Activated CD8-positive, alpha-beta memory T cell treated with anti-CD3 and anti-CD28 coated beads, Interleukin-2, amount 50 U/mL, for 1 hour (primary cell): ENCODE results near the gene S100Z.

Source experiments
- DNase-seq: peaks from one replicate; pipeline ENCODE4 v3.0.0-alpha.2; 2020; ENCODE audit errors: extremely low read depth

The S100Z gene

DNA sequence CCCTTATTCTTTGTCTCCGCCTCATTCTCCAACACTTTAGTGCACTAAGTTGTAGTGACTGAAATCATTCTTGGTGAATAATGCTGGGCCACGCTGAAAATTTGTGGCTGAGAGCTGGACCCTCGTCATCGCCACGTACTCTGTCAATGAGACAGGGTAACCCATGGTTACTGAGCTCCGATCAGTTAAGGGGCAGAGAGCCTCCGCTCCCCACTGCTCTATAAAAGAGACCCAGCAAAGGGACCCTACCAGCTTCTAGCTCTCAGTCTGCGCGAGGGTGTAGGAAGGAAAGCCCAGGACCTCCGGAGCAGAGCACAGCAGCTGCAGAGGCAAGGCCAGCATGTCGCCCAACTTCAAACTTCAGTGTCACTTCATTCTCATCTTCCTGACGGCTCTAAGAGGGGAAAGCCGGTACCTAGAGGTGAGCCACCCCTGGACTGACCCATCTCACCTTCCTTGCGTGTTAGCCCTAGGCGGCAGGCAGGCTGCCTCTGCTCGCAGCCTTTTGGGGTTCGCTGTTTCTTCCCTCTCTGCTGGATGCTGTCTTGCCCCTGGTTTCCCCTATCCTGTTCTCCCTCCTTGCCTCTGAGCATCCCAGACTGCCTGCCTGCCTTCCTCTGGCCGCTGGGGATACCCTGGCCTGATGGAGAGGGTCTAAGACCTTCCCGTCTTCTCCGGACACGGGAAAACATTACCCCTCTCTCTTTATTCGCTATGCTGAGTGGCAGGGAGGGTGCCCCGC lies 103.2 kb downstream of the S100Z start, which contains the start of gene CRHBP:
Gene CRHBP, plus strand, starts transcription at position 251 of the 742 bp plus-strand sequence. Its CDS starts 90 bp downstream, at position 341.
- no peak for DNase-seq

DNA sequence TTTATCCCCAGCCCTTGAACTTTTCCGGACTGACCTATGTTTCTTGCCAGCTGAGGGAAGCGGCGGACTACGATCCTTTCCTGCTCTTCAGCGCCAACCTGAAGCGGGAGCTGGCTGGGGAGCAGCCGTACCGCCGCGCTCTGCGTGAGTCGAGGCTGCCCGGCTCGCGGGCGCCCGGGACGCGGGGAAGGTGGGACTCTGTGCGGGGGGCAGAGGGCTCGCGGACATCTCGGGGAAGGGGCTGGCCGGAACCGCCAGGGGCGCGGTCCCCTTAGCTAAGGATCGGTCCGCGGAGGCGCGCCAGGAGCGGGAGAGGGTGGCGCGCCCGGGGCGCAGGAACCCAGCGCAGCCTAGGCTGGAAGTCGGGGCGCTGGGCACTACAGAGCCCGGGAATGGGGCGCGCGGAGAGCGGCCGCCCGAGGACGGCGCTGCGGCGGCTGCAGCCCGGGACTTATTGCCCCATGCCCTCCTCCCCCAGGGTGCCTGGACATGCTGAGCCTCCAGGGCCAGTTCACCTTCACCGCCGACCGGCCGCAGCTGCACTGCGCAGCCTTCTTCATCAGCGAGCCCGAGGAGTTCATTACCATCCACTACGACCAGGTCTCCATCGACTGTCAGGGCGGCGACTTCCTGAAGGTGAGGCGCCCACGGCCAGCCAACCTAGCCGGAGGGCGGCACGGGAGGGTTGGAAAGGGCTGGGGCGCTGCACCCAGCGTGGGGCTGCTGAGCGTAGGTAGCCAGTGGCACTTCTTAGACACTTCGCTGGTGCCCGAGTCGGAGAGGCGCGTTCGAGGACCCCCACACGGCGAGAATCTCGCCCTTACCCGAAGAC lies 104.0 kb downstream of the S100Z start:
- DNase-seq, result no peak

DNA sequence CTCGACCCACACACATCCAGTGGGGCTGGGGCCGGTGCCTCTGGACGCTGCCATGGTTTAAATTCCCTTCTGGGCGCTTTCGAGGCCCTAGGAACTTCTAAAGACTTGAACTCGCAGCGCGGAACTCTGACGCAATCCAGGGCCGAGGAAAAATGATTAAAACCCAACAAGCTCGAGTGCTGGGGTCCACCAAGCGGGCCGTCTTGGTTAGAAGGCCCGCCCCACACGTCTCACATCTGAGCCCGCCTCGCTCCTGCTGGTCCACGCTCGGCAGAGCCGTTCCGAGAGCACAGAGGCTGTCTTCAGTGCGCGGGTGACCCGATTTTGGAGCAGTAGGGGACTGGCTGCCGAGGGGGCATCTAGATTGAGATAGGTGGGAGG lies 104.6 kb downstream of the S100Z start:
- DNase-seq, result no peak

DNA sequence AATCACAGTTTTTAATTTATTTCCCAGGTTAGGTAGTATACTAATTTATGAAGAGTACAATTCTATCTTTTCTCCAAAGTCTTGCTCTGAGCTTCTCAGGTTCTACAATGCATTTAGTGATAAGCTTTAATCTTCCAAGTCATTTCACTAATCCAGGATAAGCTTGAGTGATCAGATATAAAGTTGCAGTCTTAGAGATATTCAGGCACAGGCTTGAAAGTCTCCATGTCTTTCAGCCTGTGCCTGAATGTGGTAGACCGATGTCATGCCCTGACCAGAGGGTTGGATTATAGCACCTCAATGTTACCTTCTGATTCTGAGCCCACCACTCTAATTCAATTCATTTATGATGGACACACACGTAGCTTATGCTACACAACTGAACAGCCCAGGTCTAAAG lies 106.2 kb downstream of the S100Z start:
- no peak for DNase-seq

DNA sequence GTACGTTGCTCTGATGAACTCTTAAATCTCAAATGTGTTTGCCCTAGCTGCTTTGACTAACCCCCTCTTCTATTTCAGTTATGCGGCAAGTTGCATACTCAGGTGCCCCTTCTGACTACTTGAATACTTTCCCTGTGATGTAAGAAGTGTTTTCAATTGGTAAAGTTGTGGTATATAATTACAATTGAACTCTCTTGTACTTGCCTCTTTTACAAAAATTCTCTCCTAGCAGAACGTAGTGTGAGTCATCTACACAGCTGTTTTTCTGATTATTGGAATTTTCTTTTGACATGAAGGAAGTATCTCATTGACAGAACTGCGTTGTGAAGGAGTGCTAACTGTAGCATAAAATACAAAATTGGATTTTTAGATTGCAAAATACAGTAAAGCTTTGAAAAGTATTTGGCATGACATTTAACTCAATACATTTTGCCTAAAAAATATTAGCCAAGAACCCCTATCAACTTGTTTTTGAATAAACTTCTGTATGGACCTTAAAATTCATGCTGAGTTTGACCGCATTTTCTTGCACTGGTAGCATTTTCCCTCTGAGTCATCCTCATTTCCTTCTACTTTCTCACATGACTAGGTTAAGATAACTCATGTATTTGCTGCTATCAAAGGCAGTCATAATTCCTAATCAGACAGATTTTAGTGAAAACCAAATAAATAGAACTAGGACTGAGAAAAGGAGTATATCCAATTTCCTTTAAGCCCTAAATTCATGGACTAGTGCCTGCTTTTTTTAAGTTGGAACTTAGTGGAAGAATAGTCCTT lies 109.4 kb downstream of the S100Z start:
- no peak for DNase-seq

DNA sequence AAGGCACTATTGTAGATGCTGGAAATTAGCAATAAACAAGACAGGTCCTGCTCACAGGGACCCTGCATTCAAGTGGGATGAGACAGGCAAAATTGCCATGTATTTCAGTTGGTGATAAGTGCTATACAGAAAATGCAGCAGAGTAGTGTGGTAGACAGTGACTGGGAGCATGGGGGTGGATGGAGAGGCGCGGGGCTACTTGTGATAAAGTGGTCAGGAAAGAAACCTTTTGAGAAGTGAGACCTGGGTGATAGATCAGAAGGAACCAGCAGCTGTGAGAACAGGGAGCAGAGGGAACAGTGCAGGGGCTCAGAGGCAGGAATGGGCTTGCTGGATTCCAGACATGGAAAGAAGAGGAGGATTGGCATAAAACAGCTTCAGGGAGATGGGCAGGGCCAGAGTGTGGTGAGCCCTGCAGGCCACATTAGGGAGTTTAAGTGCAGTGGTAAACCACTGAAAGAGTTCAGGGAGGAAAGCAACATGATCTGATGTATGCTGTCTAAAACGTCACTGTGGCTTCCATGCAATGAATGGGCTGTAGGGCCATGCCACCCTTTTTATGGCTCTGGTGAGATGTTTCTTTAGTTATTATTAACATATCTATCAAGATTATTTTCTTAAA lies 110.3 kb downstream of the S100Z start:
- DNase-seq, result no peak

DNA sequence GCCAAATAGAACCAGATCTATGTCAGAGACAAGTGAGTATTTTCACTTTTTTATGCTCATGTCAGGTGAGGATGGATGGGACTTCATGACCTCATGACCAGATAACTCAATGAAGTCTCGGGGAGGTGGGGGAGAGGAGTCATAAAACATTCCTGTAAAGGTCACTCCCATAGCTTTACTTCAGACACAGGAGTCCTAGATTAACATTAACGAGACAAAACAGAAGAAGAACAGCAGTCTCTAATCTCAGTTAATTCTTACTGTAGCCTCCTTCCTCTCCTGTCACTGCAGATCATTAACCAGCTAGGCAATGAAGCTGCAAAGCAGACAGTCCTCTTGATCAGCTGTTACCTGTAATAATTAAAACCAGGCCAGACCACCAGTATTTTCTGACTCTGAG lies 114.2 kb downstream of the S100Z start:
- no peak for DNase-seq
